ENCODE results near the gene VSX2.

The VSX2 gene

GRCh38 chr14:74221741-74222140, 17.5 kb upstream of the VSX2 start:
- no peak overlapping the region for H3K9ac ChIP-seq (ENCODE audit: low read depth in 1 of 2, low read length in 2 of 2)
- no peaks in the 10 kb centered on the region for H3K9me3 ChIP-seq (ENCODE audit: control insufficient read depth in 2 of 2, low read length in 2 of 2)
- no peak overlapping the region for H3K27ac ChIP-seq (ENCODE audit: low read depth in 2 of 2, low read length in 2 of 2)
- peaks cover 0 to 3% of the 10 kb centered on the region in 2 donors for H3K4me1 ChIP-seq (ENCODE audit: control insufficient read depth in 2 of 2, insufficient read depth in 2 of 2, low read length in 2 of 2)
- no peaks in the 10 kb centered on the region for H3K36me3 ChIP-seq (ENCODE audit: control insufficient read depth in 2 of 2, insufficient read depth in 2 of 2, low read length in 2 of 2)
- H3K27me3 ChIP-seq (ENCODE audit: control insufficient read depth in 2 of 2, insufficient read depth in 2 of 2, low read length in 2 of 2), result peaks cover 10 to 18% of the 10 kb centered on the region in 2 donors
- H3K4me3 ChIP-seq (ENCODE audit: low read length in 2 of 2), result no peak overlapping the region

GRCh38 chr14:74223016-74223415, 16.2 kb upstream of the VSX2 start:
- Histone ChIP-seq H3K36me3 (ENCODE audit: control insufficient read depth in 2 of 2, insufficient read depth in 2 of 2, low read length in 2 of 2) (no peaks in the 10 kb centered on the region), H3K27ac (ENCODE audit: low read depth in 2 of 2, low read length in 2 of 2) (no peak overlapping the region), H3K27me3 (ENCODE audit: control insufficient read depth in 2 of 2, insufficient read depth in 2 of 2, low read length in 2 of 2) (peaks cover 9 to 14% of the 10 kb centered on the region in 2 donors), H3K9me3 (ENCODE audit: control insufficient read depth in 2 of 2, low read length in 2 of 2) (no peaks in the 10 kb centered on the region), H3K4me1 (ENCODE audit: control insufficient read depth in 2 of 2, insufficient read depth in 2 of 2, low read length in 2 of 2) (no peaks in the 10 kb centered on the region), H3K4me3 (ENCODE audit: low read length in 2 of 2) (no peak overlapping the region), H3K9ac (ENCODE audit: low read depth in 1 of 2, low read length in 2 of 2) (no peak overlapping the region)

GRCh38 chr14:74231784-74232183, 7.5 kb upstream of the VSX2 start:
- Histone ChIP-seq H3K27me3 (ENCODE audit: control insufficient read depth in 2 of 2, insufficient read depth in 2 of 2, low read length in 2 of 2) (peaks cover 7 to 18% of the 10 kb centered on the region in 2 donors), H3K4me1 (ENCODE audit: control insufficient read depth in 2 of 2, insufficient read depth in 2 of 2, low read length in 2 of 2) (no peaks in the 10 kb centered on the region), H3K27ac (ENCODE audit: low read depth in 2 of 2, low read length in 2 of 2) (no peak overlapping the region), H3K9me3 (ENCODE audit: control insufficient read depth in 2 of 2, low read length in 2 of 2) (no peaks in the 10 kb centered on the region), H3K4me3 (ENCODE audit: low read length in 2 of 2) (no peak overlapping the region), H3K9ac (ENCODE audit: low read depth in 1 of 2, low read length in 2 of 2) (no peak overlapping the region), H3K36me3 (ENCODE audit: control insufficient read depth in 2 of 2, insufficient read depth in 2 of 2, low read length in 2 of 2) (no peaks in the 10 kb centered on the region)

GRCh38 chr14:74235017-74235416, 4.2 kb upstream of the VSX2 start:
- Histone ChIP-seq H3K36me3 (ENCODE audit: control insufficient read depth in 2 of 2, insufficient read depth in 2 of 2, low read length in 2 of 2) (no peaks in the 10 kb centered on the region), H3K9me3 (ENCODE audit: control insufficient read depth in 2 of 2, low read length in 2 of 2) (no peaks in the 10 kb centered on the region), H3K9ac (ENCODE audit: low read depth in 1 of 2, low read length in 2 of 2) (no peak overlapping the region), H3K27me3 (ENCODE audit: control insufficient read depth in 2 of 2, insufficient read depth in 2 of 2, low read length in 2 of 2) (peaks cover 27 to 32% of the 10 kb centered on the region in 2 donors), H3K4me1 (ENCODE audit: control insufficient read depth in 2 of 2, insufficient read depth in 2 of 2, low read length in 2 of 2) (peaks cover 0 to under 1% of the 10 kb centered on the region in 2 donors), H3K27ac (ENCODE audit: low read depth in 2 of 2, low read length in 2 of 2) (no peak overlapping the region), H3K4me3 (ENCODE audit: low read length in 2 of 2) (no peak overlapping the region)

- no peaks in the 10 kb centered on the region for H3K36me3 ChIP-seq (ENCODE audit: control insufficient read depth in 2 of 2, insufficient read depth in 2 of 2, low read length in 2 of 2)
- no peaks in the 10 kb centered on the region for H3K9me3 ChIP-seq (ENCODE audit: control insufficient read depth in 2 of 2, low read length in 2 of 2)
- H3K4me3 ChIP-seq (ENCODE audit: low read length in 2 of 2), result no peak overlapping the region
- H3K27me3 ChIP-seq (ENCODE audit: control insufficient read depth in 2 of 2, insufficient read depth in 2 of 2, low read length in 2 of 2), result peaks cover 48 to 56% of the 10 kb centered on the region in 2 donors
- no peak overlapping the region for H3K9ac ChIP-seq (ENCODE audit: low read depth in 1 of 2, low read length in 2 of 2)
- peaks cover 3 to 12% of the 10 kb centered on the region in 2 donors for H3K4me1 ChIP-seq (ENCODE audit: control insufficient read depth in 2 of 2, insufficient read depth in 2 of 2, low read length in 2 of 2)
- no peak overlapping the region for H3K27ac ChIP-seq (ENCODE audit: low read depth in 2 of 2, low read length in 2 of 2)
These were observed 1.8 kb upstream of the VSX2 start for GRCh38 chr14:74237441-74237840.

- H3K9ac ChIP-seq (ENCODE audit: low read depth in 1 of 2, low read length in 2 of 2), result no peak overlapping the region
- no peaks in the 10 kb centered on the region for H3K36me3 ChIP-seq (ENCODE audit: control insufficient read depth in 2 of 2, insufficient read depth in 2 of 2, low read length in 2 of 2)
- peak overlapping the region in 1 of 2 donors; percentile 34 for H3K4me3 ChIP-seq (ENCODE audit: low read length in 2 of 2)
- H3K4me1 ChIP-seq (ENCODE audit: control insufficient read depth in 2 of 2, insufficient read depth in 2 of 2, low read length in 2 of 2), result peaks cover 3 to 12% of the 10 kb centered on the region in 2 donors
- H3K9me3 ChIP-seq (ENCODE audit: control insufficient read depth in 2 of 2, low read length in 2 of 2), result no peaks in the 10 kb centered on the region
- peaks cover 66 to 79% of the 10 kb centered on the region in 2 donors for H3K27me3 ChIP-seq (ENCODE audit: control insufficient read depth in 2 of 2, insufficient read depth in 2 of 2, low read length in 2 of 2)
- no peak overlapping the region for H3K27ac ChIP-seq (ENCODE audit: low read depth in 2 of 2, low read length in 2 of 2)
These were observed 872 bp downstream of the VSX2 start for GRCh38 chr14:74239848-74240793.

- H3K36me3 ChIP-seq (ENCODE audit: control insufficient read depth in 2 of 2, insufficient read depth in 2 of 2, low read length in 2 of 2), result no peaks in the 10 kb centered on the region
- no peak overlapping the region for H3K27ac ChIP-seq (ENCODE audit: low read depth in 2 of 2, low read length in 2 of 2)
- peaks cover 66 to 86% of the 10 kb centered on the region in 2 donors for H3K27me3 ChIP-seq (ENCODE audit: control insufficient read depth in 2 of 2, insufficient read depth in 2 of 2, low read length in 2 of 2)
- peak overlapping the region in 1 of 2 donors; percentile 34 for H3K4me3 ChIP-seq (ENCODE audit: low read length in 2 of 2)
- H3K9me3 ChIP-seq (ENCODE audit: control insufficient read depth in 2 of 2, low read length in 2 of 2), result no peaks in the 10 kb centered on the region
- peaks cover 3 to 12% of the 10 kb centered on the region in 2 donors for H3K4me1 ChIP-seq (ENCODE audit: control insufficient read depth in 2 of 2, insufficient read depth in 2 of 2, low read length in 2 of 2)
- no peak overlapping the region for H3K9ac ChIP-seq (ENCODE audit: low read depth in 1 of 2, low read length in 2 of 2)
These were observed 1.8 kb downstream of the VSX2 start for GRCh38 chr14:74240794-74241651.

- Histone ChIP-seq H3K27me3 (ENCODE audit: control insufficient read depth in 2 of 2, insufficient read depth in 2 of 2, low read length in 2 of 2) (peaks cover 67 to 86% of the 10 kb centered on the region in 2 donors), H3K27ac (ENCODE audit: low read depth in 2 of 2, low read length in 2 of 2) (no peak overlapping the region), H3K4me3 (ENCODE audit: low read length in 2 of 2) (no peak overlapping the region), H3K9me3 (ENCODE audit: control insufficient read depth in 2 of 2, low read length in 2 of 2) (no peaks in the 10 kb centered on the region), H3K4me1 (ENCODE audit: control insufficient read depth in 2 of 2, insufficient read depth in 2 of 2, low read length in 2 of 2) (peaks cover 3 to 12% of the 10 kb centered on the region in 2 donors), H3K9ac (ENCODE audit: low read depth in 1 of 2, low read length in 2 of 2) (no peak overlapping the region), H3K36me3 (ENCODE audit: control insufficient read depth in 2 of 2, insufficient read depth in 2 of 2, low read length in 2 of 2) (no peaks in the 10 kb centered on the region)
These were observed 2.4 kb downstream of the VSX2 start for GRCh38 chr14:74241652-74242017.

GRCh38 chr14:74242021-74242779, 3.0 kb downstream of the VSX2 start:
- Histone ChIP-seq H3K9ac (ENCODE audit: low read depth in 1 of 2, low read length in 2 of 2) (no peak overlapping the region), H3K4me3 (ENCODE audit: low read length in 2 of 2) (no peak overlapping the region), H3K27ac (ENCODE audit: low read depth in 2 of 2, low read length in 2 of 2) (no peak overlapping the region), H3K9me3 (ENCODE audit: control insufficient read depth in 2 of 2, low read length in 2 of 2) (no peaks in the 10 kb centered on the region), H3K27me3 (ENCODE audit: control insufficient read depth in 2 of 2, insufficient read depth in 2 of 2, low read length in 2 of 2) (peaks cover 71 to 86% of the 10 kb centered on the region in 2 donors), H3K4me1 (ENCODE audit: control insufficient read depth in 2 of 2, insufficient read depth in 2 of 2, low read length in 2 of 2) (peaks cover 3 to 12% of the 10 kb centered on the region in 2 donors), H3K36me3 (ENCODE audit: control insufficient read depth in 2 of 2, insufficient read depth in 2 of 2, low read length in 2 of 2) (no peaks in the 10 kb centered on the region)
